HT1080 (cell line): ENCODE results near the gene PKN1. TPM values are rescaled to one million over a fixed set of nuclear protein-coding genes. Genes with fewer than 3 reads are reported as not detected.
"Not testable (repeated sequence)": the region's sequence is repeated elsewhere in the genome, so short reads cannot be mapped to it uniquely, and the experiment has no call there.

Experiments used
- DNase-seq: peaks from one replicate; pipeline ENCODE4 v3.0.0-alpha.2; 2015; ENCODE audit warnings: low read depth
- total RNA-seq: library from RNA; depleted of rRNA; stranded (reverse); fragments of >200 nt; shearing (Covaris generic); gene quantifications from 2 replicates; pipeline ENCODE4 v1.2.3, GENCODE V29; 2014

Gene PKN1
- total RNA-seq, 1 experiment from 2014 or later: 158 TPM

DNA sequence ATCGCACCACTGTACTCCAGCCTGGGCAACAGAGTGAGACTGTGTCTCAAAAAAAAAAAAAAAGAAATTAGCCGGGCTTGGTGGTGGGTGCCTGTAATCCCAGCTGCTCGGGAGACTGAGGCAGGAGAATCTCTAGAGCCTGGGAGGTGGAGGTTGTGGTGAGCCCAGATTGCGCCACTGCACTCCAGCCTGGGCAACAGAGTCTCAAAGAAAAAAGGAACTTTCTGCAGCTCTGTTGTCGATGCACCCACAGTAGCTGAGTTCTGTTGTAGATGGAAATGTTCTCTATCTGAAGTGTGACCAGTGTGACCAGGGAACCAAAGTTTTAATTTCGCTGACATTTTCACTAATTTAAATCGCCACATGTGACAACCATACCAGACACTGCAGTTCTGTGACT lies 29.3 kb downstream of the PKN1 start:
- DNase-seq: not testable (repeated sequence)

DNA sequence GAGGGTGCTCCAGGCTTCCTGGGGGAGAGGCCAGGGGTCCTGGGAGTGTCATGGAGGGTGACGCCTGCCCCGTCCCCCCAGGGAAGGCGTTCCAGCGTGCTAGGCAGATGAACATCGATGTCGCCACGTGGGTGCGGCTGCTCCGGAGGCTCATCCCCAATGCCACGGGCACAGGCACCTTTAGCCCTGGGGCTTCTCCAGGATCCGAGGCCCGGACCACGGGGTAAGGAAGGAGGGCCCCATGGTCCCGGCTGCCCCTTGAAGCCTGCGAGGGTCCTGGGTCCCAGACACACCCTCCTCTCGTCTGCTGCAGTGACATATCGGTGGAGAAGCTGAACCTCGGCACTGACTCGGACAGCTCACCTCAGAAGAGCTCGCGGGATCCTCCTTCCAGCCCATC lies 30.6 kb downstream of the PKN1 start:
- DNase-seq: no peak

GRCh38 chr19:14467391-14467790 lies 34.3 kb downstream of the PKN1 start:
- DNase-seq: no peak

DNA sequence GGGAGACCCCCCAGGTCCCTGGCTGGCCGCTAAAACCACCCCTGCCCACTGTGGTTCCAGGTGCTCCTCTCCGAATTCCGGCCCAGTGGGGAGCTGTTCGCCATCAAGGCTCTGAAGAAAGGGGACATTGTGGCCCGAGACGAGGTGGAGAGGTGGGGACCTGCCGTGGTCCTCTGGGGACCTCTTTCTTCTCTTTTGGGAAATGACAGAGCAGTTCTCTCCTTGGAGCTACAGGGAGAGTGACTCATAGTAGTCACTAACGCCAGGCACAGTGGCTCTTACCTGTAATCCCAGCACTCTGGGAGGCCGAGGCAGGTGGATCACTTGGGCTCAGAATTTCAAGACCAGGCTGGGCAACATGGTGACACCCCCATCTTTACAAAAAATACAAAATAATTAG lies 34.7 kb downstream of the PKN1 start:
- DNase-seq: no peak

DNA sequence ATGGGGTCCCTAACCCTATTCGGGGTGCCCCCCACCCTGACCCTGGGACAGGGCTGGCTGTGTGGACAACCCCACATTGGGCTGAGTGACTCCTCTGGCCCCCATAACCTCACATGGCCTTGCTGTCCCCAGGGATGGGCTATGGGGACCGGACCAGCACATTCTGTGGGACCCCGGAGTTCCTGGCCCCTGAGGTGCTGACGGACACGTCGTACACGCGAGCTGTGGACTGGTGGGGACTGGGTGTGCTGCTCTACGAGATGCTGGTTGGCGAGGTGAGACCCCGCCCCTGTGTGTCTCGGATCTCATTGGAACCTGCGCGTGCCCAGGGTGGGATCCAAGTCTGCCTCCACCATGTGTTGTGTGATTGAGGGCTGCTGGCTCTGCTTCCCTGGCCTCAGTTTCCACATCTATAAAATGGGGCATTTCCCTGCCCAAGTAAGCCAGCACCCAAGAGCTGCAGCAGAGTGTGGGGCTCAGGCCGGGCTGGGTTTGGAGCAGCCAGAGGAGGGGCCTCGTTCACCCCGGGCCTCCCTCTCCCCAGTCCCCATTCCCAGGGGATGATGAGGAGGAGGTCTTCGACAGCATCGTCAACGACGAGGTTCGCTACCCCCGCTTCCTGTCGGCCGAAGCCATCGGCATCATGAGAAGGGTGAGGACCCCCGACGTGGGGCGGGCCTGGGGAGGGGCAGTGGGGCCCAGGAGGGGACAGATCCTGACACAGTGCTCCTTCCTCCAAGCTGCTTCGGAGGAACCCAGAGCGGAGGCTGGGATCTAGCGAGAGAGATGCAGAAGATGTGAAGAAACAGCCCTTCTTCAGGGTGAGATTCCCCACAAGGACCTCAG lies 37.1 kb downstream of the PKN1 start:
- no peak for DNase-seq

DNA sequence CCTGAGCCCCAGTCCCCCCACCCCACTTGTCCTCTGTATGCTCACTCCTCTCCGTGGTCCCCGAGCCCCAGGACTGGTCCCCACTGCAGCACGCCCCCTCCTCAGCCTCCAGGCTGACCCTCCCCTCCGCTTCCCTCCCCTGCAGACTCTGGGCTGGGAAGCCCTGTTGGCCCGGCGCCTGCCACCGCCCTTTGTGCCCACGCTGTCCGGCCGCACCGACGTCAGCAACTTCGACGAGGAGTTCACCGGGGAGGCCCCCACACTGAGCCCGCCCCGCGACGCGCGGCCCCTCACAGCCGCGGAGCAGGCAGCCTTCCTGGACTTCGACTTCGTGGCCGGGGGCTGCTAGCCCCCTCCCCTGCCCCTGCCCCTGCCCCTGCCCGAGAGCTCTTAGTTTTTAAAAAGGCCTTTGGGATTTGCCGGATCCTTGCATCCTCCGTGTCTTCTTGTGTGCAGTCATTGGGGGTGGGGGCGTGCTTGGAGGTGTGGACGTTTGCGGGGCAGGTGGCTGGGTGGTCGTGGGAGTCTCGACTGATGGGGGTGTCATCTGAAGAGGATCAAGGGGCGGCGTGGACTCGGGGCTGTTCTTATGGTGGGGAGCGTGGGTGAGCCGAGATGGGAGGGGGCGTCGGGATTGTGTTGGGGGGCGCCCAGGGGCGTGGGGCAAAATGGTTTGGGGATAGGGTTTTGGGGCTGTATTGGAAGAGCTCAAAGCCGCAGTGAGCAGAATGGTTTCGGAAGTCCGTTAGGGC lies 38.5 kb downstream of the PKN1 start:
- no peak for DNase-seq

- no peak for DNase-seq
Observed at GRCh38 chr19:14472202-14472938, 39.3 kb downstream of the PKN1 start.

GRCh38 chr19:14473073-14473977 lies 40.2 kb downstream of the PKN1 start:
- no peak for DNase-seq

DNA sequence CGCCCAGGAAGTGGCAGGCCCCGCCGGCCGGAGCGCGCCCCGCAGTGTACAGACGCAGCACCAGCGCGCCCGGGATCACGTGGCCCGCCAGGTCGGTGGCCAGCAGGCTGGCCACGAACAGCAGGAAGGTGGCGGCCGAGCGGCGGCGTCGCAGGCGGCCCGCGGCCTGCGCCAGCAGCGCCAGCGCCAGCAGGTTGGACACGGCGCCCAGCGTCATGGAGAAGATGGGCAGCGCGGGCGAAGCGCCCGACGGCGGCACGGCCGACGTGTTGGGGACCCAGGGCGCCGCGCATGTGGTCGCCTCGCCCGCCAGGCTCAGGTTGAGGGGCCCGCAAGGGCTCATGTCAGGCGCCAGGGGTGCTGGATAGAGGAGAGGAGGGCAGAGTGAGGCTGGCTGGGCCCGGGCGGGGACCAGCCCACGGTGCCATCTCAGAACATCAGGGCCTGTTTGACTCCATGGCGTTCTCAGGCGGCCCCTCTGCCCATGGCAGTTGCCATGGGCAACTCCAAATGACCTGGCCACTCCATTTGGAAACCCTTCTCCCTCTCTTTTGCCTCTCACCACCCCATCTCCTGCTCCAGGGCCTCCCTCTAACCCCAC lies 41.0 kb downstream of the PKN1 start:
- no peak for DNase-seq

GRCh38 chr19:14474827-14475226 lies 41.7 kb downstream of the PKN1 start:
- no peak for DNase-seq

- peak; percentile 49 for DNase-seq
Observed at GRCh38 chr19:14475251-14476073, 42.4 kb downstream of the PKN1 start, which contains the start of gene PTGER1. Gene PTGER1 (minus strand): TSS chr19:14475354. CDS start chr19:14474320, 1,034 bp downstream.

DNA sequence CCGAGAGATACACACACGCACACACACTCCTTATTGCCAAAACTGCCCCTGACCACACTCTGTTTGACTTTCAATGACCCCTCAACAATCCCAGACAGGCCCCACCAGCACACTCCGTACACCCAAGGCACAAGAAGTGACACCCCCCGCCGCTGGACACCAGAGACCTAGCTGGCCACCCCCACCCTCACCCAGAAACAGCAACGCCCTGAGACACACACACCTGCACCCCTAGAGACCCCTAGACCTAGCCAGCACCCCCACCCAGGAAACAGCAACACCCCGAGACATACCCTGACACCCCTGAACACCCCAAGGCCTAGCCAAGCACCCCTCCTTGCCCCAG lies 43.2 kb downstream of the PKN1 start:
- no peak for DNase-seq

DNA sequence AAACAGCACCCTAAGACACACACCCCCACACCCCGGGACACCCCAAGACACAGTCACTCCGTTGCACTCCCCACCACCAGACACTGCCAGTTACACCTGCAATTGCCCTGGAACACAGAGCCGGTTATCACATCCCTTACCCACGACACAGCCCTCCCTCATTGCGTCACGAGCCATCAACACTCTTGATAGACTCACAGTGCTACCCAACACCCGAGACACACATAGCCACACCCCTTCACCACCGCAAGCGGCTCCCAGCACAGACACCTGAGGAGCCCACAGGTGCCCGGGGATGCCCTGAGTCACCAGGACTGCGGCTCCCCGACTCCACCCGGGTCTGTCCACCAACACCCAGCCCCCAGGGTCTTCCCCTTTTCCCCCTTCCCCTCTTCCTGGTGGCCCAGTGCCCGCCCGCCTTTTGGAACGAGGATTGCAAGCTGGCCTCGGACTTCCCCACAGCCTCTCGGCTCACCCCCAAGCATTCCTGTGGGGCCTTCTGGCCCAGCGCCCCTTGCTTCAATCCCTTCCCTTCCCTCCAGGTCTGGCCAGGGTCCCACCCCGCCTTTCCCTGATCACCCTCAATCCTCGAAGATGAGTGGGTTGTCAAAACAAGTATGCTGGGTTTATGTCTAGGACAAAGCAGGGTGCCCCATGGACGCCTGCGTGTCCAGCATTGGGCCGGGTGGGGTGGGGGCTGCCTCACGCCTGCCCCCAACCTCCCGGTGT lies 43.7 kb downstream of the PKN1 start:
- peak; percentile 54 for DNase-seq

DNA sequence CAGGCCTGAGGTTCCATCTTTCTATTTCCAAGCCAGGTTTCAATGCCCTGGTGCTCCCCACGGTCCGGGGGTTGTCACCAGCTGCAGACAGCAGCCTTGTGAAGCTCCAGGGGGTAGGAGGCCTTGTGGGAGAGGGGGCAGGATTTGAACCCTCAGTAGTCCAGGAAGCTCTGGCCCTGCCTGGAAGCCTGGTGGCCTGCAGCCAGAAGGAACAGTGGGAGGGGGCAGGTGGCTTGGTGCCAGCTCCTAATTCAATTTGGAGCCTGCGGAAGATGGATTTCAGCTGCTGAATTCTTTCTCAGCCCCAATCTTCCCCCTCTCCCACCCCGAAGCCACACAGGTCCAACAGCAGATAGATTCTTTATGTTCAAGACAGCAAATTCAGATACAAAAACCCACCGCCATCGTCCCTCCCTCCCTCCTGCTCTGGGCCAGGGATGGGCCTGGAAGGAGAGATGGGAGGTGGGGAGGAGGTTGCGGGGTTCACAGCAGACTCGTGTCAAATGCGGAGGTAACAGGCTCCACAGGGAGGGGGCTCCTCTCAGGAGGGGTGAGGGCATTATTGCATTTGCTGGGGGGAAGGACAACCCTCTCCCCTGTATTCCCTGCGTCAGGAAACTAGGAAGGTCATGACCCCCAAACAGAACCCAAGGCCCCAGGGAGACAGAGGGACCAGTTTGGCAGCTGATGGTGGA lies 44.5 kb downstream of the PKN1 start:
- DNase-seq: no peak

DNA sequence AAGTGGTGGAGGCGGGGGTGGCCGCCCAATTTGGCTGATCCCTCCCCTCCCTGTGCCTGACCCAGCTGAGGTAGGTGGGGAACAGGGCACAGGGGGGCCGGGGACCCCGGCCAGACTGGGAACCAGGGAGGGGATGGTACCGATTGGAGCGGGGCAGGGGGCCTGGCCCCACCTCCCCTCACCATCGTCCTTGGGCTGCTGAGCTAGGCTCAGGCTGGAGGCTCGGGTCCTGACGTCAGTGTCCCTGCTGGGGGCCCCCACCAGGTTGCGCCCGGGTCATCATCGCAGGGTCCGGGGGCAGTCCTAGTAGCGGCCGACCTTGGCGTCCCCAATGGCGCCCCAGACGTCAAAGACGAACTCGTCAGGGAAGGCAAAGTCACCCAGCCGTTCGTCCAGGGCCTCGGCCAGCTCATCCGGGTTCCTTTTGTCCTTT lies 45.0 kb downstream of the PKN1 start:
- no peak for DNase-seq

GRCh38 chr19:14479309-14479974 lies 46.3 kb downstream of the PKN1 start:
- DNase-seq: no peak

DNA sequence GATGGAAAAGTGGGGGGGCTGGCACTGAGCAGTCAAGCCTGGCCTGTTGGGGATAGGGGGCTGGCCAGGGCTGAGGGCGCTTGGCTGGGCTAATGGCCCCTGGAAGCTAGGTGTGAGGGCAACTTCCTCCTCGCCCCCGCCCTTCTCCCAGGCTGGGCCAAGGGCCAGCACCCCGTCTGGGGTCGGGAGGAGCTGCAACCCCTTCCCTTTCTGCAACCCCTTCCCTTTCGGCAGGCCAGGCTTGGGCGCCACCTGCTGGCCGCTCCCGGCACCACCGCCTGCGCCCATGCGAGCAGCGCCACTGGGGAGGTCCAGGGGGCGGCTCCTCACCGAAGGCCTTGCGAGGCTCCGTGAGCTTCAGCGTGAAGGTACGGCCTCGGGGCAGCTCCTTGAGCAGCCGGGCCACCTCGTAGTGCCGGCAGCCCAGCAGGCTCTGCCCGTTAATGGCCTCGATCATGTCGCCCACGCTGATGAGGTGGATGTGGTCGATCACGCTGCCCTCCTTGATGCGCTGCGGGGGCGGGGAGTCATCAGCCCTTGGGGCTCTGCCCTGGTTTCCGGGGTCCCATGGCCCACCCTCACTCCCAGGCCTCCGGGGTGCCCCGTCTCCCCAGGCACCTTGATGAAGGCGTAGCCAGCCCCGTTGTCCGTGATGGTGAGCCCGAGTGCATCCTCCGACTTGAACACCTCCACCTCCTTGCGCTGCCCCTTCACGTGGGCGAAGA lies 47.0 kb downstream of the PKN1 start:
- DNase-seq: no peak
